GM13977 (cell line): ENCODE results near the gene RNASE12.

Experiments used
- DNase-seq: peaks from one replicate; pipeline ENCODE4 v3.0.0; 2012; ENCODE audit warnings: low spot score
- CTCF ChIP-seq: IDR thresholded peaks from 2 replicates; pipeline ENCODE4 v1.5.1; 2012; ENCODE audit warnings: mild to moderate bottlenecking, control low read depth; ENCODE audit not compliant: insufficient read depth; ENCODE audit errors: extremely low read depth, missing control alignments
- in situ Hi-C: fragments of 300-500 bp; cut with MboI; formaldehyde crosslinking; loops from one replicate; pipeline ENCODE4 v1.12.0; 2022; ENCODE audit warnings: low sequenced_read_pairs, low pct_unique_long_range_greater_than_20kb, mixed read lengths, inconsistent platforms; ENCODE audit not compliant: unreplicated experiment

Gene RNASE12

GRCh38 chr14:20613094-20614037 is 22.2 kb upstream of the RNASE12 start:
- in situ Hi-C loops = loop anchor here (5.0 kb wide), 2 partner anchors 74 to 286 kb away; partner anchors contain the start of gene ANG
- DNase-seq = peak; percentile 78
- TF ChIP-seq CTCF = peak; percentile 35

DNA sequence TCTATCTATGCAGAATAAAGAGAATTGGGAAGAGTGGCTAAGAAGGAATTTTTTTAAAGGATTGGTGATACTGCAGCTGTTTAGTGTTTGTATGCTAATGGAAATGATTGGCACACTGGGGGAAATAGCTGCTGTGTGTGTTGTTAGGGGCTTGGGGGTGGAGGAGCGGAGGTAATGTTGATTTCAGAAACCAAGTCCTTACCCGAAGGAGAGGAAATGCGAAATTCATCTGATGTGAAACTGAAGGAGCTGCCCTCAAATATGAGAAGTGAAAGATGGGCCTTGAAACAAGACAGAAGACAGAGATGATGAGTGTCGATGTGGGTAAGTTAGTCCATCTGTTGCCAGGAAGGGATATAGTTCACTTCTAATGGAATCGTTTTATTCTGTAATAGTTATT is 21.2 kb upstream of the RNASE12 start:
- no peak for TF ChIP-seq CTCF
- DNase-seq = no peak
- in situ Hi-C loops = loop anchor here (5.0 kb wide), 2 partner anchors 75 to 285 kb away; partner anchors contain the start of gene ANG

GRCh38 chr14:20611277-20611676 is 20.1 kb upstream of the RNASE12 start:
- no peak for DNase-seq
- TF ChIP-seq CTCF = no peak
- in situ Hi-C loops = loop anchor here (5.0 kb wide), 2 partner anchors 76 to 284 kb away; partner anchors contain the start of gene ANG

DNA sequence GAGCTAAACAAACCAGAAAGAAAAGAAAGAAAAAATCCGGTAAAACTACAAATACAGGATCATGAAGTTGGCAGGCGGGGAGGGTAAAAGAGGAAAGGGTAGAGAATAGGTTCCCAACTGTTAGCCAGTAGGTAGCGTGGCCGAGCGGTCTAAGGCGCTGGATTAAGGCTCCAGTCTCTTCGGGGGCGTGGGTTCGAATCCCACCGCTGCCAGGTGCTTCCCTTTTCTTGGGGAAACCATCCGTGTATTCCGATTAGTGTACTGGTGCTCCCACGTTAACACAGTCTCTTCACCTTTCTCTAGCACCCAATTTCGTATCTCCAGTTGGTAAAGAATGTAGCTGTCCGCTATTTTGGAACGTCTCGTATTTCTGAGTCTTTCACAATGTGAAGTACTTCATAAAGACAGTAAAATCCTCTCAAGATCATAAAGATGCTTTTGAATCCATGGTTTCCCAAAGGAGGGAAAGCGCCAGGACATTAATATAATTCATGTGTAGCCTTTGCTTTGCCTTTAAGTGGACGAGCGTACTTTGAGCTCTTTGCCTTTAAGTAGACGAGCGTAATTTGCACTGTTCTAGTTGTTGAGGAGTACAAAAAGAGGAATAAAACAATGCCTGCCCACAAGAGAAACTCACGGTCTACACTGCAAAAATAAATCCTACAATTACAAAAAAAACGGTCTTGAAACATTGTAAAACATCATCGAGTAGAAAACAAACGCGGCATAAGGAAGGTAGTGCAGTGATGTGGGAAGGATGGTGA is 19.0 kb upstream of the RNASE12 start:
- DNase-seq = peak; percentile 66
- no peak for TF ChIP-seq CTCF
- in situ Hi-C loops = loop anchor here (5.0 kb wide), 2 partner anchors 77 to 283 kb away; partner anchors contain the start of gene ANG

GRCh38 chr14:20609215-20610001 is 18.2 kb upstream of the RNASE12 start:
- in situ Hi-C loops = loop anchor here (5.0 kb wide), 2 partner anchors 78 to 282 kb away; partner anchors contain the start of gene ANG
- DNase-seq = peak; percentile 78

More at GRCh38 chr14:20609215-20610001, 18.2 kb upstream of the RNASE12 start:
- peak; percentile 91 for TF ChIP-seq CTCF
